ENCODE results near the gene SYNE2.

The SYNE2 gene

GRCh38 chr14:64233531-64234190, 380.9 kb downstream of the SYNE2 start:
- DNase-seq (ENCODE audit: low read depth) = no peak
- no peak overlapping the region for H3K4me3 ChIP-seq (ENCODE audit: low read length)
- no peak for TF ChIP-seq CTCF (conservative IDR thresholded peaks at IDR 0.05; ENCODE audit: low read length)

GRCh38 chr14:64234877-64235651, 382.3 kb downstream of the SYNE2 start:
- H3K4me3 ChIP-seq (ENCODE audit: low read length) = no peak overlapping the region
- DNase-seq (ENCODE audit: low read depth) = no peak
- TF ChIP-seq CTCF (conservative IDR thresholded peaks at IDR 0.05; ENCODE audit: low read length) = no peak

- H3K4me3 ChIP-seq (ENCODE audit: low read length) = no peak overlapping the region
- no peak for DNase-seq (ENCODE audit: low read depth)
- no peak for TF ChIP-seq CTCF (conservative IDR thresholded peaks at IDR 0.05; ENCODE audit: low read length)
Observed at GRCh38 chr14:64235652-64236640, 383.1 kb downstream of the SYNE2 start.

GRCh38 chr14:64238049-64238448, 385.2 kb downstream of the SYNE2 start:
- no peak overlapping the region for H3K4me3 ChIP-seq (ENCODE audit: low read length)
- DNase-seq (ENCODE audit: low read depth) = no peak
- no peak for TF ChIP-seq CTCF (conservative IDR thresholded peaks at IDR 0.05; ENCODE audit: low read length)

- TF ChIP-seq CTCF (conservative IDR thresholded peaks at IDR 0.05; ENCODE audit: low read length) = no peak
- H3K4me3 ChIP-seq (ENCODE audit: low read length) = no peak overlapping the region
- no peak for DNase-seq (ENCODE audit: low read depth)
Observed at GRCh38 chr14:64238631-64239030, 385.8 kb downstream of the SYNE2 start.

- no peak for TF ChIP-seq CTCF (conservative IDR thresholded peaks at IDR 0.05; ENCODE audit: low read length)
- peak; percentile 15 for DNase-seq (ENCODE audit: low read depth)
Observed at GRCh38 chr14:64244279-64244678, 391.5 kb downstream of the SYNE2 start.

More at GRCh38 chr14:64244279-64244678, 391.5 kb downstream of the SYNE2 start:
- no peak overlapping the region for H3K4me3 ChIP-seq (ENCODE audit: low read length)

Measured in AG10803 (cell line).